Neural cell (in vitro differentiated cells): ENCODE data around the gene GPATCH4. TPM values are rescaled to one million over a fixed set of nuclear protein-coding genes. Genes with fewer than 3 reads are reported as not detected.

Source experiments
- H2AFZ ChIP-seq: fragments of 200-600, 300-800 bp; sonication (generic), shearing (Covaris generic); 2 replicates; pipeline ENCODE4 v1.6.0; 2014; ENCODE audit warnings: low read depth, mild to moderate bottlenecking, antibody characterized with exemption, low read length, moderate library complexity
- H3F3A ChIP-seq: fragments of 200-600 bp; shearing (Covaris generic); 2 replicates; pipeline ENCODE4 v1.6.1; 2016; ENCODE audit warnings: mild to moderate bottlenecking, moderate library complexity, mixed read lengths, antibody characterized with exemption, low read length; ENCODE audit not compliant: insufficient read depth, poor library complexity, severe bottlenecking
- H3K27ac ChIP-seq: fragments of 200-600, 300-800 bp; sonication (generic), shearing (Covaris generic); 2 replicates; pipeline ENCODE4 v1.5.1; 2014; ENCODE audit warnings: mild to moderate bottlenecking, low read length, moderate library complexity
- H3K27me3 ChIP-seq: fragments of 300-800, 200-600 bp; sonication (generic), shearing (Covaris generic); 2 replicates; pipeline ENCODE4 v1.6.0; 2014; ENCODE audit warnings: mild to moderate bottlenecking, low read depth, low read length, moderate library complexity; ENCODE audit not compliant: insufficient read depth
- H3K36me3 ChIP-seq: fragments of 300-800, 200-600 bp; sonication (generic), shearing (Covaris generic); 2 replicates; pipeline ENCODE4 v1.5.1; 2014; ENCODE audit warnings: mild to moderate bottlenecking, antibody characterized with exemption, low read length, moderate library complexity; ENCODE audit not compliant: insufficient read depth
- H3K4me2 ChIP-seq: fragments of 300-800, 200-600 bp; sonication (generic), shearing (Covaris generic); 2 replicates; pipeline ENCODE4 v1.6.0; 2014; ENCODE audit warnings: mild to moderate bottlenecking, low read length
- H3K4me3 ChIP-seq: fragments of 300-800, 200-600 bp; sonication (generic), shearing (Covaris generic); 2 replicates; pipeline ENCODE4 v1.5.1; 2014; ENCODE audit warnings: mild to moderate bottlenecking, low read length, moderate library complexity
- H3K79me2 ChIP-seq: fragments of 200-600 bp; shearing (Covaris generic); replicated peaks from 2 replicates; pipeline ENCODE4 v1.6.0; 2014; ENCODE audit warnings: mild to moderate bottlenecking, low read length, moderate library complexity; ENCODE audit not compliant: insufficient read depth
- H3K9ac ChIP-seq: fragments of 300-800, 200-600 bp; sonication (generic), shearing (Covaris generic); 2 replicates; pipeline ENCODE4 v1.6.1; 2016; ENCODE audit warnings: mild to moderate bottlenecking, low read length, mixed read lengths
- H3K9me2 ChIP-seq: fragments of 200-600 bp; shearing (Covaris generic); 2 replicates; pipeline ENCODE4 v1.6.1; 2016; ENCODE audit warnings: mild to moderate bottlenecking, low read length, mixed read lengths; ENCODE audit not compliant: insufficient read depth
- H3K9me3 ChIP-seq: fragments of 200-600, 300-800 bp; sonication (generic), shearing (Covaris generic); 2 replicates; pipeline ENCODE4 v1.6.1; 2016; ENCODE audit warnings: mild to moderate bottlenecking, mixed run types, low read length, moderate library complexity, mixed read lengths
- H4K20me1 ChIP-seq: fragments of 200-600 bp; shearing (Covaris generic); 2 replicates; pipeline ENCODE4 v1.6.1; 2016; ENCODE audit warnings: mild to moderate bottlenecking, mixed run types; ENCODE audit not compliant: insufficient read depth
- CTCF ChIP-seq: fragments of 450-650 bp; IDR thresholded peaks from 2 replicates; pipeline ENCODE4 v1.5.1; 2014; ENCODE audit warnings: antibody characterized with exemption, mild to moderate bottlenecking, moderate library complexity; ENCODE audit not compliant: poor library complexity, severe bottlenecking
- EP300 ChIP-seq: fragments of 450-650 bp; conservative IDR thresholded peaks from 2 replicates; pipeline ENCODE4 v1.6.1; 2014; ENCODE audit warnings: antibody characterized with exemption, mild to moderate bottlenecking, moderate library complexity; ENCODE audit not compliant: poor library complexity, severe bottlenecking
- EZH2 ChIP-seq: fragments of 200-600, 300-800 bp; shearing (Covaris generic), sonication (generic); IDR thresholded peaks from 2 replicates; pipeline ENCODE4 v1.6.1; 2014; ENCODE audit warnings: antibody characterized with exemption, low read length, borderline replicate concordance, mild to moderate bottlenecking; ENCODE audit not compliant: insufficient read depth, poor library complexity, severe bottlenecking
- MXI1 ChIP-seq: fragments of 450-650 bp; conservative IDR thresholded peaks from 2 replicates; pipeline ENCODE4 v1.6.1; 2014; ENCODE audit warnings: antibody characterized with exemption, mild to moderate bottlenecking; ENCODE audit not compliant: poor library complexity, severe bottlenecking
- POLR2AphosphoS5 ChIP-seq: IDR thresholded peaks from 2 replicates; pipeline ENCODE4 v1.6.1; 2012
- RAD21 ChIP-seq: fragments of 450-650 bp; conservative IDR thresholded peaks from 2 replicates; pipeline ENCODE4 v1.6.1; 2014; ENCODE audit warnings: antibody characterized with exemption, mild to moderate bottlenecking, moderate library complexity
- REST ChIP-seq: IDR thresholded peaks from 2 replicates; pipeline ENCODE4 v1.6.1; 2012; ENCODE audit warnings: borderline replicate concordance
- SMC3 ChIP-seq: fragments of 450-650 bp; conservative IDR thresholded peaks from 2 replicates; pipeline ENCODE4 v1.6.1; 2014; ENCODE audit warnings: antibody characterized with exemption, mild to moderate bottlenecking, moderate library complexity; ENCODE audit not compliant: poor library complexity
- TAF1 ChIP-seq: IDR thresholded peaks from 2 replicates; pipeline ENCODE4 v1.6.1; 2012; ENCODE audit warnings: low read depth
- polyA plus RNA-seq: library from polyadenylated mRNA; depleted of rRNA; stranded (reverse); fragments of >200 nt; gene quantifications from 2 replicates; pipeline ENCODE4 v1.2.3, GENCODE V29; 2014

Gene GPATCH4
- polyA plus RNA-seq, 1 donor from 2014 or later = 3.9 TPM

GRCh38 chr1:156560585-156561163 lies 40.6 kb downstream of the GPATCH4 start:
- no peak for TF ChIP-seq MXI1
- TF ChIP-seq REST = no peak
- no peak for TF ChIP-seq SMC3
- no peak for TF ChIP-seq EP300
- no peak for TF ChIP-seq EZH2
- no peak for TF ChIP-seq RAD21
- no peak for TF ChIP-seq CTCF
- TF ChIP-seq TAF1 = no peak
- no peak for TF ChIP-seq POLR2AphosphoS5
- Histone ChIP-seq H2AFZ (no peak overlapping the region), H3K4me3 (no peak overlapping the region), H4K20me1 (no peaks in the 10 kb centered on the region), H3K27ac (peak overlapping the region; percentile 8), H3K27me3 (no peaks in the 10 kb centered on the region), H3K9me3 (no peaks in the 10 kb centered on the region), H3F3A (no peaks in the 10 kb centered on the region), H3K9me2 (no peaks in the 10 kb centered on the region), H3K9ac (no peak overlapping the region), H3K79me2 (no peaks in the 10 kb centered on the region), H3K36me3 (no peaks in the 10 kb centered on the region), H3K4me2 (no peak overlapping the region)

GRCh38 chr1:156559797-156560385 lies 41.4 kb downstream of the GPATCH4 start:
- Histone ChIP-seq H4K20me1 (no peaks in the 10 kb centered on the region), H3K9me3 (no peaks in the 10 kb centered on the region), H3K4me3 (peak overlapping the region; percentile 48), H3K36me3 (no peaks in the 10 kb centered on the region), H3K9ac (no peak overlapping the region), H3K4me2 (no peak overlapping the region), H3K9me2 (no peaks in the 10 kb centered on the region), H2AFZ (no peak overlapping the region), H3K79me2 (no peaks in the 10 kb centered on the region), H3F3A (no peaks in the 10 kb centered on the region), H3K27ac (peak overlapping the region; percentile 65), H3K27me3 (no peaks in the 10 kb centered on the region)
- no peak for TF ChIP-seq REST
- no peak for TF ChIP-seq EZH2
- no peak for TF ChIP-seq TAF1
- TF ChIP-seq MXI1 = no peak
- no peak for TF ChIP-seq CTCF
- no peak for TF ChIP-seq EP300
- no peak for TF ChIP-seq SMC3
- no peak for TF ChIP-seq RAD21
- TF ChIP-seq POLR2AphosphoS5 = no peak
